Caki2 (cell line): Measurements from ENCODE around the gene CHST11. TPM values are rescaled to one million over a fixed set of nuclear protein-coding genes. Genes with fewer than 3 reads are reported as not detected.
"Not testable (repeated sequence)": the region's sequence is repeated elsewhere in the genome, so short reads cannot be mapped to it uniquely, and the experiment has no call there.

Experiments used
- DNase-seq: peaks from one replicate; pipeline ENCODE4 v3.0.0-alpha.2; 2015; ENCODE audit warnings: low read depth
- in situ Hi-C: cut with HindIII; loops from 2 replicates; pipeline ENCODE4 v1.10.0; 2016; ENCODE audit warnings: low sequenced_read_pairs, low pct_unique_long_range_greater_than_20kb, mixed read lengths
- total RNA-seq: library from RNA; depleted of rRNA; stranded (reverse); fragments of >200 nt; shearing (Covaris generic); gene quantifications from 2 replicates; pipeline ENCODE4 v1.2.3, GENCODE V29; 2014; ENCODE audit warnings: low replicate concordance; rRNA removed

CHST11 gene
- total RNA-seq, 1 experiment from 2014 or later: 51.3 TPM

GRCh38 chr12:104788840-104789271 lies 332.1 kb downstream of the CHST11 start:
- no peak for DNase-seq
- in situ Hi-C loops: no loop called here

- no peak for DNase-seq
- in situ Hi-C loops: no loop called here
Measured at GRCh38 chr12:104790296-104791125, 333.8 kb downstream of the CHST11 start.

DNA sequence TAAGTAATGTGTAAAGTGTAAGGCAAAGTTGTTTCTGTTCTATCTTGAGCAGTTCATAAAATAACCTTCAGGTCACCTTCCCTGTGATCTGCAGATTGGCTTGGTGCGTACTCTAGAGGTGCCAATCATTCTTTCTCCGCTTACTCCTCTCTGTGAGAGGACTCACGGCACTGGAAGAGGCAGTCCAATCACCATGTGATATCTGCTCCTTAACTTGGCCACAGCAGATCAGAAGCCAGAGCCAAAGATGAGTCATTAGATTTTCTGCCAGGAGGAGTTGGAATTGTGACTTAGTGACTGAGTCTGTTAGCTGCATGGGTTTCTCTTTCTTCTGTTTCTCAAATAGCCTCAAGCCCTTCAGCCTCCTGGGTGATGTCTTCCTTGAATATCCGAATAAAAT lies 335.8 kb downstream of the CHST11 start:
- in situ Hi-C loops: no loop called here
- DNase-seq: peak; percentile 69

- DNase-seq: no peak
- in situ Hi-C loops: no loop called here
Measured at GRCh38 chr12:104793285-104793684, 336.5 kb downstream of the CHST11 start.

GRCh38 chr12:104793968-104794367 lies 337.2 kb downstream of the CHST11 start:
- DNase-seq: no peak
- in situ Hi-C loops: no loop called here

DNA sequence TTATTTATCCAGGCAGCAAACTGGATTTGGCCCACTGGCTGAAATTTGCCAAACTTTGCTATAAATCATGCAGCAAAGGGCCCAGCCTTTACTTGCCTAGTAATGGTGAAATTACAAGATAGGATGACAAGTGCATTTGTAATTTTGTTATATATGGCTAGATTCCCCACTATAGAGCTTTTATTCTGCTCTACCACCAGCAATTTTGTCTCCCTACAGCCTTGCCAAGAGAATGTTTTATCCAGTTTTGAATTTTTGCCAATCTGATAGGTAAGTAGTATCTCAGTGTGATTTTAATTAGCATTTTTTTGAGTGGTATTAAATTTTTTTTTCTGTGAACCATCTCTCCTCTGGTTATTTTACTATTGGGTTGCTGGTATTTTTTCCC lies 339.7 kb downstream of the CHST11 start:
- DNase-seq: no peak
- in situ Hi-C loops: no loop called here

- no peak for DNase-seq
- in situ Hi-C loops: no loop called here
Measured at GRCh38 chr12:104799458-104799857, 342.7 kb downstream of the CHST11 start.

DNA sequence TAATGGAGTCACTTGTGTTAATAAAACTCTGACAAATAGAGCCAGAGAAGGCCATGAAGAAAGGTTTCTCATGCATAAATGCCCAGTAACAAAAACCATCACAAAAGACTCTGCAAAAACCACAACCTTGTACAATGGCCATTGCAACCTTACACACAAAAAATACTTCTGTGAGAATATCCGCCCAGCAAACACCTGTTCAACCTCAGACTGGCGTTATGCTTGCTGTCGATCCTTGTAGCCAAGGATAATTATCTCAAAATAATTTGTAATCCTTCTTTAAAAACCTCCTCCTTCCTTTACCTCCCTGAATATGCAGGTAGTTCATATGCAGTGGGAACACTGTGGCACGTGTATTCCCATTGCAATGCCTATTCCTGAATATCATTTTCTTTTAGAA lies 344.3 kb downstream of the CHST11 start:
- in situ Hi-C loops: no loop called here
- DNase-seq: no peak

- DNase-seq: no peak
- in situ Hi-C loops: no loop called here
Measured at GRCh38 chr12:104801427-104801826, 344.7 kb downstream of the CHST11 start.

DNA sequence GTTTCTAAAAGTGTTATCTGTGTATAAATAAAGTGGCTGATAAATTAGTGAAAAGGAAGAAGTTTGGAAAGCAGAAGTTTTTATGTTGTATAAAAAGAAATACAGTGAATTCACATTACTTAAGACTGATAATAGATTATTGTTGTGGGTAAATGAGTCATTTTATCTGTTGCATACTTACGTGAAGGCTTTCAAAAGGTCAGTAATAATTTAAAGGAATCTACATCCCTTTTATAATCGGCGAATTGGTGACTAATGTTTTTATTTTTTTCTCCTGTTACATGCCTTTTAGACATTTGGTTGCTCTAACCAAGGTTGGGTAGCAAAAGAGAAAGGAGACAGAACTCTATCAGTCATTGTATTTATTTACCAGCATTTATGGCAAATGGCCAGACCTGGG lies 345.5 kb downstream of the CHST11 start:
- in situ Hi-C loops: no loop called here
- DNase-seq: no peak

DNA sequence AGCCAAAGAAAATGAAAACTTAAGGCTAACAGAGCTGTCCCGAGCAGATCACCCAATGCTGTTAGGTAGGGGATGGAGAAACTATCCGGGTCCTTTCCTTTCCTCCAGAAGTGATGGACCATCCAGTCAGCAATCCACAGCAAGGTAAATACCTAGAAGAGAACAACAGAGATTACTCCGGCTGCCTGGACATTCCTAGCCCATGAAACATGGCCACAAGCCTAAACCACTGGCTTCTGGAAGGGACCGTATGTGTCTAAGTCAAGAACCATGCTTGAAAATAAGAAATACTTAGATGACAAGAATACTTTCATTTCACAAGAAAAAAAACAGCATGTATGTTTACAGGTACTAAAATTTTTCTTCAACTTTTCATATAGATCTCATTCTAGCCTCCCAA lies 348.4 kb downstream of the CHST11 start:
- no peak for DNase-seq
- in situ Hi-C loops: no loop called here

DNA sequence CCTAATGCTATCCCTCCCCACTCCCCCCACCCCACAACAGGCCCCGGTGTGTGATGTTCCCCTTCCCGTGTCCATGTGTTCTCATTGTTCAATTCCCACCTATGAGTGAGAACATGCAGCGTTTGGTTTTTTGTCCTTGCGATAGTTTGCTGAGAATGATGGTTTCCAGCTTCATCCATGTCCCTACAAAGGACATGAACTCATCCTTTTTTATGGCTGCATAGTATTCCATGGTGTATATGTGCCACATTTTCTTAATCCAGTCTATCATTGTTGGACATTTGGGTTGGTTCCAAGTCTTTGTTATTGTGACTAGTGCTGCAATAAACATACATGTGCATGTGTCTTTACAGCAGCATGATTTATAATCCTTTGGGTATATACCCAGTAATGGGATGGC lies 349.4 kb downstream of the CHST11 start:
- DNase-seq, in situ Hi-C loops: not testable (repeated sequence)

DNA sequence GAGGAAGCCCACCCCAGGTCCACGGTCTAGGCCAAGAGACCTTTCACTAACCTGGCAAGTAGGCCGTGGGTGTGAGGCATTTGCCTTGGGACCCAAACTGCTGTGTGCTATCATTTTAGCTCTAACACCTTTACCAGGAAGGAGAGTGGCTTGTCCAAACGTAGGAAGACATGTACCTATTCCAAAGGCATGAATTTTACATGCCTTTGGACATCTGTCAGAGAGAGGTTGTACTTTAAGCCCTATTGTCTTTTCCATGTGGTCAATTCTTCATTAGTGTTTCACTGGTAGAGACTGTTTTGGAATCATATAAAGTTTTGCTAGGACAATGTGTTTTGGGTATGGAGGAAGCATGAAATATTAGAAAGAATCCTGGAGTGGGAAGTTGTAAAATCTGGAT lies 352.5 kb downstream of the CHST11 start:
- in situ Hi-C loops: no loop called here
- DNase-seq: no peak

DNA sequence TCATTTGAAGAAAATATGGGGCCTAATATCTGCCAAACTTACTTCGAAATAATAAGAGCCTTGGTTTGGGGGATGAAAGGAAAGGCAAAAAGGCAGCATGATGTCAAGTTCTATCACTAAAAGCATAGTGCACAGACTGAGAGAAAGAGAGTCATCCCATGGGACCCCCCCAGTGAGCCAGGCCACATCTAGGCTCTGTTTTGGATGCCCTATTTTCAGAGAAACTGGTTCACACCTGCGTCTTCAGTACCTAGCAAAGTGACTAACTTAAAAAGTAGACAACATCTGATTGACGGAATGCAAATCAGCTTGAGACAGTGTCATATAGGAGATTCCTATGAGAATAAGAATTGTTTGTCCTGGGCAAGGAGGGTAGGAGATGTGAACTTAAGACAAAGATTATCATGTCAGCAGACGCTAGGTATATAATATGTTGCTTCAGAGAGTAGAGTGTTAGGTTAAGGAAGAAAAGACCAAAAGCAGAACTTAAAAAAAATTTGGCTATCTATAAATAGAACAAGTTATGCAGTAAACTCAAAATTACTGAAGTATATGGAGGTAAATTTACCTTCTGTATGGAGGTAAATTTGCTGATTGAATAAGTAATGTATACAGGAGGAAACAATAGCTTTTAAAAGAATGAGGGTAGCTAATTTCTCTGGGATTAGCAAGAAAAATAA lies 353.1 kb downstream of the CHST11 start:
- no peak for DNase-seq
- in situ Hi-C loops: no loop called here

Other genes starting within 250 kb of the CHST11 start
- 1,577 and 1,656 TPM in 2 replicates for gene TXNRD1, start 241.2 kb upstream of the CHST11 start, total RNA-seq
- gene EID3, start 153.2 kb upstream of the CHST11 start, total RNA-seq: 4.9 and 6.8 TPM in 2 replicates